ENCODE data around the gene RNF149. TPM values are rescaled to one million over a fixed set of nuclear protein-coding genes. Genes with fewer than 3 reads are reported as not detected.

Gene RNF149
- total RNA-seq, 4 donors from 2014 or later, result 29.0 to 78.6 (median 44.4) TPM

GRCh38 chr2:101310090-101310833 is 1.8 kb upstream of the RNF149 start:
- Histone ChIP-seq H3K27ac (no peak overlapping the region), H3K4me3 (no peak overlapping the region), H3K4me1 (peaks cover 0 to 36% (median 13%) of the 10 kb centered on the region in 3 donors), H3K9me3 (no peaks in the 10 kb centered on the region), H3K36me3 (no peaks in the 10 kb centered on the region), H3K27me3 (no peaks in the 10 kb centered on the region)
- no peak for ATAC-seq
- no peak for TF ChIP-seq CTCF (IDR thresholded peaks at IDR 0.05)
- TF ChIP-seq POLR2AphosphoS5 (IDR thresholded peaks at IDR 0.05), result no peak
- TF ChIP-seq EP300 (IDR thresholded peaks at IDR 0.05), result no peak
- no peak for TF ChIP-seq POLR2A (IDR thresholded peaks at IDR 0.05)
- WGBS, 2 donors (ENCODE audit: low coverage in 1 of 2), result 54 to 80% methylated on average over 4 to 10 of the region's 10 CpGs

- H3K27ac ChIP-seq, result peak overlapping the region; percentile 62 to 91 (median 86)
- peaks cover 0 to 59% (median 18%) of the 10 kb centered on the region in 3 donors for H3K4me1 ChIP-seq
- H3K36me3 ChIP-seq, result no peaks in the 10 kb centered on the region
- TF ChIP-seq CTCF (IDR thresholded peaks at IDR 0.05), result no peak
- ATAC-seq, result no peak
- no peaks in the 10 kb centered on the region for H3K27me3 ChIP-seq
- 0% methylated on average over 3 of the region's 57 CpGs; no CpG with 5 or more reads in 1 of the 2 donors for WGBS, 2 donors (ENCODE audit: low coverage in 1 of 2)
- no peaks in the 10 kb centered on the region for H3K9me3 ChIP-seq
- H3K4me3 ChIP-seq, result peak overlapping the region; percentile 81 to 99
Measured at GRCh38 chr2:101307950-101308431, 510 bp downstream of the RNF149 start.

GRCh38 chr2:101307503-101307902 is 998 bp downstream of the RNF149 start:
- Histone ChIP-seq H3K4me1 (peaks cover 0 to 64% (median 18%) of the 10 kb centered on the region in 3 donors), H3K36me3 (no peaks in the 10 kb centered on the region), H3K27me3 (no peaks in the 10 kb centered on the region), H3K27ac (peak overlapping the region; percentile 62 to 91 (median 86)), H3K4me3 (peak overlapping the region; percentile 81 to 99), H3K9me3 (no peaks in the 10 kb centered on the region)
- ATAC-seq, result no peak
- TF ChIP-seq POLR2A (IDR thresholded peaks at IDR 0.05), result no peak
- no peak for TF ChIP-seq POLR2AphosphoS5 (IDR thresholded peaks at IDR 0.05)
- no peak for TF ChIP-seq CTCF (IDR thresholded peaks at IDR 0.05)
- TF ChIP-seq EP300 (IDR thresholded peaks at IDR 0.05), result no peak
- WGBS, 2 donors (ENCODE audit: low coverage in 1 of 2), result 26 to 57% methylated on average over 7 to 9 of the region's 9 CpGs

- TF ChIP-seq POLR2A (IDR thresholded peaks at IDR 0.05) (no peak), CTCF (IDR thresholded peaks at IDR 0.05) (no peak), EP300 (IDR thresholded peaks at IDR 0.05) (no peak), POLR2AphosphoS5 (IDR thresholded peaks at IDR 0.05) (no peak)
- peak overlapping the region; percentile 81 to 99 for H3K4me3 ChIP-seq
- H3K4me1 ChIP-seq, result peaks cover 0 to 75% (median 18%) of the 10 kb centered on the region in 3 donors
- WGBS, 2 donors (ENCODE audit: low coverage in 1 of 2), result 52 to 64% methylated on average over 5 to 7 of the region's 7 CpGs
- no peaks in the 10 kb centered on the region for H3K9me3 ChIP-seq
- no peaks in the 10 kb centered on the region for H3K27me3 ChIP-seq
- H3K27ac ChIP-seq, result peak overlapping the region in 3 of 4 donors; percentile 86 to 91 (median 86)
- no peak for ATAC-seq
- no peaks in the 10 kb centered on the region for H3K36me3 ChIP-seq
Measured at GRCh38 chr2:101306410-101306809, 2.1 kb downstream of the RNF149 start.
